ENCODE measurements around the gene ARHGEF37.

Gene ARHGEF37

DNA sequence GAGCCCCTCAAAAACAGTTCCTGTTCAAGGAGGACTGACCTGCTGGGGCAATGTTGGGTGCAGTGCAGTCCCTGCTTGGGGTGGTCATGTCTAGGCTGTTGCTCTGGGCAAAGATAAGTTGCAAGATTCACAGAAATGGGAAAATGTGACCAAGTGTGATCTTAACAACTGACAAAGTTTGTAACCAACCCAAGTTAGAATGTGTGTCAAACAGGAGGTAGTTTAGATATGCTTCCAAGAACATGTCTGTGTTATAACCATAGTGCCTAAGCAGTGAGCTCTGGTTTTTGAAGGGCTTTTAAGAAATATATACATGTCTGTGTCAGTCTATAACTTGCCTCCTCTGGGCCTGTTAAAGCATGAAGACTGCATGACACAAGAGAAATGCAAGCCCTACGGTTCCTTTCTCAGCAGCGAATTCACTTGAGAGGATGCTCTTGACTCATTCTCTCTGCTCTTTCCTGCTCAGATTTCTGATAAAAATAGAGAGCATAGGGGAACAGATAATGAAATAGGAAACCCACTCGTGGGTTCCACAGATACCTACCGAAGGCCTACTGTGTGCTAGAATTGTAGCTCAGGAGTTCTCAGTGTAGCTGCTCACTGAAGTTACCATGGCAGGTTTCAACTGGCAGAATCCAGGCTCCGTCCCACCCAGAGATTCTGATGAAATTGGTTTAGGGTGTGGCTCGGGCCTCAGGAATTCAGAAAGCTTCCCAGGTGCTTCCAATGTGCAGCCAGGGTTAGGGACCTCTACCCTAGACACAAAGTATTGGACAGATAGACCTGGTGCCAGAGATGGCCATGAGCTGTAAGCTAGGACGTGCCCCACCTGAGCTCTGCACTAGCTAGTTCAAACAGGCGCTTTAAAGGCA lies 52.4 kb downstream of the ARHGEF37 start:
- H4K20me1 ChIP-seq (ENCODE audit: control insufficient read depth, insufficient read depth, low read depth, low read length): no peaks in the 10 kb centered on the region
- peaks cover 5% of the 10 kb centered on the region for H3K4me1 ChIP-seq (ENCODE audit: control insufficient read depth, low read length)
- no peak for TF ChIP-seq EZH2phosphoT487 (IDR thresholded peaks at IDR 0.05; ENCODE audit: borderline replicate concordance, low read length)
- TF ChIP-seq, protein P1, sequence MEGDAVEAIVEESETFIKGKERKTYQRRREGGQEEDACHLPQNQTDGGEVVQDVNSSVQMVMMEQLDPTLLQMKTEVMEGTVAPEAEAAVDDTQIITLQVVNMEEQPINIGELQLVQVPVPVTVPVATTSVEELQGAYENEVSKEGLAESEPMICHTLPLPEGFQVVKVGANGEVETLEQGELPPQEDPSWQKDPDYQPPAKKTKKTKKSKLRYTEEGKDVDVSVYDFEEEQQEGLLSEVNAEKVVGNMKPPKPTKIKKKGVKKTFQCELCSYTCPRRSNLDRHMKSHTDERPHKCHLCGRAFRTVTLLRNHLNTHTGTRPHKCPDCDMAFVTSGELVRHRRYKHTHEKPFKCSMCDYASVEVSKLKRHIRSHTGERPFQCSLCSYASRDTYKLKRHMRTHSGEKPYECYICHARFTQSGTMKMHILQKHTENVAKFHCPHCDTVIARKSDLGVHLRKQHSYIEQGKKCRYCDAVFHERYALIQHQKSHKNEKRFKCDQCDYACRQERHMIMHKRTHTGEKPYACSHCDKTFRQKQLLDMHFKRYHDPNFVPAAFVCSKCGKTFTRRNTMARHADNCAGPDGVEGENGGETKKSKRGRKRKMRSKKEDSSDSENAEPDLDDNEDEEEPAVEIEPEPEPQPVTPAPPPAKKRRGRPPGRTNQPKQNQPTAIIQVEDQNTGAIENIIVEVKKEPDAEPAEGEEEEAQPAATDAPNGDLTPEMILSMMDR (IDR thresholded peaks at IDR 0.05; ENCODE audit: low read depth, low read length, poor library complexity, severe bottlenecking): no peak
- no peaks in the 10 kb centered on the region for H3K9me2 ChIP-seq (replicated peaks; ENCODE audit: control insufficient read depth, low read length)
- H3F3A ChIP-seq (ENCODE audit: control insufficient read depth, insufficient read depth): no peaks in the 10 kb centered on the region
- H3K4me3 ChIP-seq (ENCODE audit: low read length): no peak overlapping the region
- H3K79me2 ChIP-seq (ENCODE audit: control insufficient read depth, low read length): no peaks in the 10 kb centered on the region
- H3K27ac ChIP-seq (ENCODE audit: low read depth, low read length): no peak overlapping the region
- peaks cover 16% of the 10 kb centered on the region; the same call in 1 of the 2 replicates for H3K36me3 ChIP-seq (ENCODE audit: control insufficient read depth, low read length)
- H3K4me2 ChIP-seq (ENCODE audit: low read length): no peak overlapping the region
- no peaks in the 10 kb centered on the region for H3K27me3 ChIP-seq (ENCODE audit: control insufficient read depth, low read length)
- no peaks in the 10 kb centered on the region for H3K9me3 ChIP-seq (ENCODE audit: control insufficient read depth, insufficient read depth, low read length)

DNA sequence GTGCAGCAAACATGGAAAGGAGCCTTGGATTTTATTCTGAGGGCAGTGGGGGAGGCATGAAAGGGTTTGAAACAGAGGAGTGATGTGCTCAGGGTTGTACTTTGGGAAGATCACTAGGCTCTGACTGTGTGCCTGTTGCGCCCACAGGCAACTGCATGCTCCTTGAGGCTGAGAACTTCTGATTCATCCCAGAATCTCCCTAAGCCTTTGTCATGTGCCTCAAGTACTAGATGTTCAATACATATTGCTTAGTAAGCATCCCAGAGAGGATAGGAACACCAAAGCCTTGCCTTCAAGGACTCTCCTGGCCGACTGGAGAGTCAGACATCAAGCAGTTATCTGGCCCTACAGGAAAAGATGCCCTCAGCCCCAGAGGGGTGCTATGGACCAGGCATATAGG lies 54.1 kb downstream of the ARHGEF37 start:
- H3K9me3 ChIP-seq (ENCODE audit: control insufficient read depth, insufficient read depth, low read length): no peaks in the 10 kb centered on the region
- H4K20me1 ChIP-seq (ENCODE audit: control insufficient read depth, insufficient read depth, low read depth, low read length): no peaks in the 10 kb centered on the region
- H3K27me3 ChIP-seq (ENCODE audit: control insufficient read depth, low read length): no peaks in the 10 kb centered on the region
- peaks cover 7% of the 10 kb centered on the region; the same call in 1 of the 2 replicates for H3K36me3 ChIP-seq (ENCODE audit: control insufficient read depth, low read length)
- no peak overlapping the region for H3K27ac ChIP-seq (ENCODE audit: low read depth, low read length)
- no peak overlapping the region for H3K4me3 ChIP-seq (ENCODE audit: low read length)
- no peak overlapping the region for H3K4me2 ChIP-seq (ENCODE audit: low read length)
- no peak for TF ChIP-seq EZH2phosphoT487 (IDR thresholded peaks at IDR 0.05; ENCODE audit: borderline replicate concordance, low read length)
- TF ChIP-seq, protein P1 (IDR thresholded peaks at IDR 0.05; ENCODE audit: low read depth, low read length, poor library complexity, severe bottlenecking): no peak
- peaks cover 5% of the 10 kb centered on the region for H3K4me1 ChIP-seq (ENCODE audit: control insufficient read depth, low read length)
- H3K9me2 ChIP-seq (replicated peaks; ENCODE audit: control insufficient read depth, low read length): no peaks in the 10 kb centered on the region
- no peaks in the 10 kb centered on the region for H3F3A ChIP-seq (ENCODE audit: control insufficient read depth, insufficient read depth)
- H3K79me2 ChIP-seq (ENCODE audit: control insufficient read depth, low read length): no peaks in the 10 kb centered on the region

DNA sequence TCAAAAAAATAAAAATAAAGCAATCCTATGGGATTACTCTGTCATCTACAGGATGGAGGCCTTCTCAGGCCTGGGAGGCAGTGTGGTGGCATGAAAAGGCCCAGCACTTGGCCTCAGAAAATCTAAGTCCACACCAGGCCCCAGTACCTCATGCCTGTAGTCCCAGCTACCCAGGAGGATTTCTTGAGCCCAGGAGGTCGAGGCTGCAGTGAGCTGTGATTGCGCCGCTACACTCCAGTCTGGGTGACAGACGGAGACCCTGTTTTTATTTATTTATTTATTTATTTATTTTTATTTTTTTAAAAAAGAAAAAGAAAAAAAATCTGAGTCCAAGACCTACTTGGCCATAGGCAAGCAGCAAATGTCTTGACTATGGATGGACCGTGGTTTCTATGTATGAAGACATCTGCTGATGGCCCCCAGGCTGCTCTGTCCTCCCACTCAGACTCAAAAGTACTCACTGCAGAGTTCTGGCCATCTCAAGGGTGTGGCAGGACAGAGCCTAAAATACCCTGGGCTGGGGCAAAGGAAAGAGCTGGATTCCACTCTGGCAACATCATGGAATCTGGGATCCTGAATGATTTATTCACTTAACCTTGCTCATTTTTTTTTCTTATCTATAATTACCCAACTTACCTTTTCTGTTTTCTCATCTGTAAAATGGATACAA lies 55.0 kb downstream of the ARHGEF37 start:
- Histone ChIP-seq H3K4me1 (ENCODE audit: control insufficient read depth, low read length) (peaks cover 5% of the 10 kb centered on the region), H3K4me3 (ENCODE audit: low read length) (no peak overlapping the region), H3K27me3 (ENCODE audit: control insufficient read depth, low read length) (no peaks in the 10 kb centered on the region), H3K9me2 (replicated peaks; ENCODE audit: control insufficient read depth, low read length) (no peaks in the 10 kb centered on the region), H4K20me1 (ENCODE audit: control insufficient read depth, insufficient read depth, low read depth, low read length) (no peaks in the 10 kb centered on the region), H3F3A (ENCODE audit: control insufficient read depth, insufficient read depth) (no peaks in the 10 kb centered on the region), H3K9me3 (ENCODE audit: control insufficient read depth, insufficient read depth, low read length) (no peaks in the 10 kb centered on the region), H3K36me3 (ENCODE audit: control insufficient read depth, low read length) (peaks cover 7% of the 10 kb centered on the region; the same call in 1 of the 2 replicates), H3K4me2 (ENCODE audit: low read length) (no peak overlapping the region), H3K27ac (ENCODE audit: low read depth, low read length) (no peak overlapping the region), H3K79me2 (ENCODE audit: control insufficient read depth, low read length) (no peaks in the 10 kb centered on the region)
- TF ChIP-seq EZH2phosphoT487 (IDR thresholded peaks at IDR 0.05; ENCODE audit: borderline replicate concordance, low read length): no peak
- TF ChIP-seq, protein P1 (IDR thresholded peaks at IDR 0.05; ENCODE audit: low read depth, low read length, poor library complexity, severe bottlenecking): no peak
